ENCODE measurements around the gene FAHD1. TPM values are rescaled to one million over a fixed set of nuclear protein-coding genes. Genes with fewer than 3 reads are reported as not detected.
"Not testable (repeated sequence)": the region's sequence is repeated elsewhere in the genome, so short reads cannot be mapped to it uniquely, and the experiment has no call there.

The FAHD1 gene
- total and polyA plus RNA-seq, 7 experiments from 2014 or later, result 7.8 to 28.6 (median 10.0) TPM

GRCh38 chr16:1799263-1799662, 27.7 kb upstream of the FAHD1 start:
- POLR2A ChIA-PET, result interaction anchor here (2.0 kb wide), 1 partner anchor 17 kb away, joined by 7 read pairs; the partner anchor contains the start of genes NUBP2 and SPSB3
- intact Hi-C loops (cut with micrococcal nuclease); H3K4me3 Mint-ChIP-seq; H3K4me3 ChIP-seq (ENCODE audit: low read length); DNase-seq; H3K36me3 Mint-ChIP-seq; H3K36me3 ChIP-seq (ENCODE audit: control insufficient read depth in 2 of 3, insufficient read depth in 3 of 3, low read length in 3 of 3); ATAC-seq; CTCF ChIA-PET; H3K27ac ChIP-seq (ENCODE audit: low read depth, low read length); H3K27me3 ChIP-seq (ENCODE audit: control insufficient read depth in 2 of 2, insufficient read depth in 2 of 2, low read length in 2 of 2); H3K4me1 ChIP-seq (ENCODE audit: control insufficient read depth in 2 of 2, insufficient read depth in 2 of 2, low read length in 2 of 2); H3K9me3 ChIP-seq (ENCODE audit: control insufficient read depth in 2 of 3, low read length in 3 of 3); H3K4me1 Mint-ChIP-seq; H3K27me3 Mint-ChIP-seq: not testable (repeated sequence)
- Mint-ChIP-seq H3K9me3 (peaks cover 0 to 18% (median 7%) of the 10 kb centered on the region in 11 donors), H3K27ac (peak overlapping the region in 1 of 9 donors; percentile 71)

GRCh38 chr16:1800701-1801100, 26.3 kb upstream of the FAHD1 start:
- no peaks in the 10 kb centered on the region for H3K27me3 ChIP-seq (ENCODE audit: control insufficient read depth in 2 of 2, insufficient read depth in 2 of 2, low read length in 2 of 2)
- H3K9me3 ChIP-seq (ENCODE audit: control insufficient read depth in 2 of 3, low read length in 3 of 3), result peaks cover 0 to 6% (median 0%) of the 10 kb centered on the region in 3 experiments
- no peaks in the 10 kb centered on the region for H3K4me1 ChIP-seq (ENCODE audit: control insufficient read depth in 2 of 2, insufficient read depth in 2 of 2, low read length in 2 of 2)
- no peak overlapping the region for H3K4me3 ChIP-seq (ENCODE audit: low read length)
- CTCF ChIA-PET, result no interaction called here
- H3K27me3 Mint-ChIP-seq, result no peaks in the 10 kb centered on the region
- H3K9me3 Mint-ChIP-seq, result peaks cover 0 to 18% (median 7%) of the 10 kb centered on the region in 11 donors
- H3K27ac Mint-ChIP-seq, result no peak overlapping the region
- H3K36me3 ChIP-seq (ENCODE audit: control insufficient read depth in 2 of 3, insufficient read depth in 3 of 3, low read length in 3 of 3), result no peaks in the 10 kb centered on the region
- no peak overlapping the region for H3K4me3 Mint-ChIP-seq
- no peak for DNase-seq
- H3K27ac ChIP-seq (ENCODE audit: low read depth, low read length), result no peak overlapping the region
- intact Hi-C loops (cut with micrococcal nuclease), result no loop called here
- POLR2A ChIA-PET, result no interaction called here
- no peak for ATAC-seq
- peaks cover 0 to 3% (median 0%) of the 10 kb centered on the region in 7 donors for H3K4me1 Mint-ChIP-seq
- H3K36me3 Mint-ChIP-seq, result peaks cover 0 to 9% (median 3%) of the 10 kb centered on the region in 5 donors

GRCh38 chr16:1807626-1808025, 19.4 kb upstream of the FAHD1 start:
- ATAC-seq (no peak), DNase-seq (no peak)
- Mint-ChIP-seq H3K4me3 (no peak overlapping the region), H3K4me1 (peaks cover 0 to 3% (median 0%) of the 10 kb centered on the region in 7 donors), H3K27ac (no peak overlapping the region), H3K9me3 (peaks cover 0 to 2% (median 0%) of the 10 kb centered on the region in 11 donors), H3K36me3 (peaks cover 0 to 33% (median 10%) of the 10 kb centered on the region in 5 donors), H3K27me3 (no peaks in the 10 kb centered on the region)
- no peaks in the 10 kb centered on the region for H3K27me3 ChIP-seq (ENCODE audit: control insufficient read depth in 2 of 2, insufficient read depth in 2 of 2, low read length in 2 of 2)
- peaks cover 7 to 37% (median 8%) of the 10 kb centered on the region in 3 experiments for H3K36me3 ChIP-seq (ENCODE audit: control insufficient read depth in 2 of 3, insufficient read depth in 3 of 3, low read length in 3 of 3)
- ChIA-PET POLR2A (no interaction called here), CTCF (no interaction called here)
- no peaks in the 10 kb centered on the region for H3K4me1 ChIP-seq (ENCODE audit: control insufficient read depth in 2 of 2, insufficient read depth in 2 of 2, low read length in 2 of 2)
- no peaks in the 10 kb centered on the region for H3K9me3 ChIP-seq (ENCODE audit: control insufficient read depth in 2 of 3, low read length in 3 of 3)
- H3K27ac ChIP-seq (ENCODE audit: low read depth, low read length), result no peak overlapping the region
- no peak overlapping the region for H3K4me3 ChIP-seq (ENCODE audit: low read length)
- intact Hi-C loops (cut with micrococcal nuclease), result no loop called here

GRCh38 chr16:1808691-1809090, 18.3 kb upstream of the FAHD1 start:
- Histone ChIP-seq H3K27me3 (ENCODE audit: control insufficient read depth in 2 of 2, insufficient read depth in 2 of 2, low read length in 2 of 2) (no peaks in the 10 kb centered on the region), H3K36me3 (ENCODE audit: control insufficient read depth in 2 of 3, insufficient read depth in 3 of 3, low read length in 3 of 3) (peaks cover 7 to 41% (median 8%) of the 10 kb centered on the region in 3 experiments), H3K27ac (ENCODE audit: low read depth, low read length) (no peak overlapping the region), H3K4me1 (ENCODE audit: control insufficient read depth in 2 of 2, insufficient read depth in 2 of 2, low read length in 2 of 2) (no peaks in the 10 kb centered on the region), H3K9me3 (ENCODE audit: control insufficient read depth in 2 of 3, low read length in 3 of 3) (no peaks in the 10 kb centered on the region), H3K4me3 (ENCODE audit: low read length) (no peak overlapping the region)
- no peaks in the 10 kb centered on the region for H3K27me3 Mint-ChIP-seq
- peaks cover 0 to 33% (median 13%) of the 10 kb centered on the region in 5 donors for H3K36me3 Mint-ChIP-seq
- POLR2A ChIA-PET, result no interaction called here
- ATAC-seq (no peak), DNase-seq (no peak)
- H3K4me1 Mint-ChIP-seq, result peaks cover 0 to 14% (median 8%) of the 10 kb centered on the region in 7 donors
- intact Hi-C loops (cut with micrococcal nuclease), result no loop called here
- peaks cover 0 to 2% (median 0%) of the 10 kb centered on the region in 11 donors for H3K9me3 Mint-ChIP-seq
- no peak overlapping the region for H3K27ac Mint-ChIP-seq
- CTCF ChIA-PET, result no interaction called here
- H3K4me3 Mint-ChIP-seq, result no peak overlapping the region

- no peaks in the 10 kb centered on the region for H3K4me1 ChIP-seq (ENCODE audit: control insufficient read depth in 2 of 2, insufficient read depth in 2 of 2, low read length in 2 of 2)
- no peaks in the 10 kb centered on the region for H3K27me3 ChIP-seq (ENCODE audit: control insufficient read depth in 2 of 2, insufficient read depth in 2 of 2, low read length in 2 of 2)
- no peak overlapping the region for H3K27ac ChIP-seq (ENCODE audit: low read depth, low read length)
- CTCF ChIA-PET, result no interaction called here
- ATAC-seq (no peak), DNase-seq (no peak)
- no peak overlapping the region for H3K4me3 ChIP-seq (ENCODE audit: low read length)
- intact Hi-C loops (cut with micrococcal nuclease), result no loop called here
- no peak overlapping the region for H3K4me3 Mint-ChIP-seq
- peaks cover 7 to 45% (median 8%) of the 10 kb centered on the region in 3 experiments for H3K36me3 ChIP-seq (ENCODE audit: control insufficient read depth in 2 of 3, insufficient read depth in 3 of 3, low read length in 3 of 3)
- POLR2A ChIA-PET, result no interaction called here
- H3K27me3 Mint-ChIP-seq, result no peaks in the 10 kb centered on the region
- H3K36me3 Mint-ChIP-seq, result peaks cover 0 to 33% (median 15%) of the 10 kb centered on the region in 5 donors
- H3K4me1 Mint-ChIP-seq, result peaks cover 0 to 14% (median 9%) of the 10 kb centered on the region in 7 donors
- H3K9me3 ChIP-seq (ENCODE audit: control insufficient read depth in 2 of 3, low read length in 3 of 3), result no peaks in the 10 kb centered on the region
- no peak overlapping the region for H3K27ac Mint-ChIP-seq
- H3K9me3 Mint-ChIP-seq, result peaks cover 0 to 2% (median 0%) of the 10 kb centered on the region in 11 donors
Observed at GRCh38 chr16:1809281-1809801, 17.7 kb upstream of the FAHD1 start.

GRCh38 chr16:1810106-1810505, 16.9 kb upstream of the FAHD1 start:
- Histone ChIP-seq H3K9me3 (ENCODE audit: control insufficient read depth in 2 of 3, low read length in 3 of 3) (no peaks in the 10 kb centered on the region), H3K4me3 (ENCODE audit: low read length) (no peak overlapping the region), H3K27me3 (ENCODE audit: control insufficient read depth in 2 of 2, insufficient read depth in 2 of 2, low read length in 2 of 2) (no peaks in the 10 kb centered on the region), H3K36me3 (ENCODE audit: control insufficient read depth in 2 of 3, insufficient read depth in 3 of 3, low read length in 3 of 3) (peaks cover 7 to 48% (median 8%) of the 10 kb centered on the region in 3 experiments), H3K4me1 (ENCODE audit: control insufficient read depth in 2 of 2, insufficient read depth in 2 of 2, low read length in 2 of 2) (no peaks in the 10 kb centered on the region), H3K27ac (ENCODE audit: low read depth, low read length) (no peak overlapping the region)
- DNase-seq (no peak), ATAC-seq (no peak)
- H3K4me3 Mint-ChIP-seq, result no peak overlapping the region
- no peaks in the 10 kb centered on the region for H3K27me3 Mint-ChIP-seq
- ChIA-PET CTCF (no interaction called here), POLR2A (no interaction called here)
- H3K36me3 Mint-ChIP-seq, result peaks cover 0 to 36% (median 18%) of the 10 kb centered on the region in 5 donors
- H3K9me3 Mint-ChIP-seq, result peaks cover 0 to 2% (median 0%) of the 10 kb centered on the region in 11 donors
- no peak overlapping the region for H3K27ac Mint-ChIP-seq
- peaks cover 2 to 14% (median 9%) of the 10 kb centered on the region in 7 donors for H3K4me1 Mint-ChIP-seq
- intact Hi-C loops (cut with micrococcal nuclease), result no loop called here

GRCh38 chr16:1810536-1810935, 16.5 kb upstream of the FAHD1 start:
- Mint-ChIP-seq H3K4me1 (peaks cover 2 to 14% (median 9%) of the 10 kb centered on the region in 7 donors), H3K9me3 (peaks cover 0 to 2% (median 0%) of the 10 kb centered on the region in 11 donors), H3K27ac (no peak overlapping the region), H3K36me3 (peaks cover 0 to 38% (median 21%) of the 10 kb centered on the region in 5 donors), H3K27me3 (no peaks in the 10 kb centered on the region), H3K4me3 (no peak overlapping the region)
- ATAC-seq (no peak), DNase-seq (no peak)
- CTCF ChIA-PET, result no interaction called here
- Histone ChIP-seq H3K27me3 (ENCODE audit: control insufficient read depth in 2 of 2, insufficient read depth in 2 of 2, low read length in 2 of 2) (no peaks in the 10 kb centered on the region), H3K4me3 (ENCODE audit: low read length) (no peak overlapping the region), H3K27ac (ENCODE audit: low read depth, low read length) (no peak overlapping the region), H3K4me1 (ENCODE audit: control insufficient read depth in 2 of 2, insufficient read depth in 2 of 2, low read length in 2 of 2) (no peaks in the 10 kb centered on the region), H3K36me3 (ENCODE audit: control insufficient read depth in 2 of 3, insufficient read depth in 3 of 3, low read length in 3 of 3) (peaks cover 8 to 52% (median 11%) of the 10 kb centered on the region in 3 experiments), H3K9me3 (ENCODE audit: control insufficient read depth in 2 of 3, low read length in 3 of 3) (no peaks in the 10 kb centered on the region)
- POLR2A ChIA-PET, result no interaction called here
- intact Hi-C loops (cut with micrococcal nuclease), result no loop called here

Measured in naive thymus-derived CD4-positive, alpha-beta T cell (primary cell).